Spleen (tissue), 11 donors: Measurements from ENCODE around the gene STARD9. TPM values are rescaled to one million over a fixed set of nuclear protein-coding genes. Genes with fewer than 3 reads are reported as not detected.

Experiments
- DNase-seq: peaks from one replicate; pipeline ENCODE4 v3.0.0-alpha.2; 2020
- H3K27ac ChIP-seq, 8 donors: fragments of 200-600 bp; sonication (generic) in 7 of 8; 1 replicate in 4 of 8; 2 replicates in 4 of 8; pipeline versions ENCODE4 v1.5.0 to v1.8.0; 2016 to 2021; ENCODE audit warnings: inconsistent platforms in 4 of 8, mild to moderate bottlenecking in 4 of 8, moderate library complexity in 1 of 8
- H3K27me3 ChIP-seq, 7 donors: fragments of 200-600 bp; sonication (generic) in 6 of 7; replicated peaks in 1 of 7; 1 replicate in 4 of 7; 2 replicates in 3 of 7; pipeline versions ENCODE4 v1.5.0 to v1.8.0; 2016 to 2021; ENCODE audit warnings: inconsistent platforms in 3 of 7, mild to moderate bottlenecking in 1 of 7
- H3K36me3 ChIP-seq, 6 donors: fragments of 200-600 bp; sonication (generic) in 5 of 6; 1 replicate in 4 of 6; 2 replicates in 2 of 6; pipeline versions ENCODE4 v1.5.0 to v1.8.0; 2016 to 2021; ENCODE audit warnings: inconsistent platforms in 2 of 6
- H3K4me1 ChIP-seq, 6 donors: fragments of 200-600 bp; sonication (generic) in 5 of 6; 1 replicate in 3 of 6; 2 replicates in 3 of 6; pipeline versions ENCODE4 v1.5.0 to v1.8.0; 2016 to 2021; ENCODE audit warnings: inconsistent platforms in 3 of 6
- H3K4me3 ChIP-seq, 8 donors: fragments of 200-600 bp; sonication (generic) in 7 of 8; 1 replicate in 4 of 8; 2 replicates in 4 of 8; pipeline versions ENCODE4 v1.5.0 to v1.8.0; 2016 to 2021; ENCODE audit warnings: inconsistent platforms in 4 of 8, mild to moderate bottlenecking in 4 of 8, moderate library complexity in 2 of 8
- H3K9me3 ChIP-seq, 8 donors: fragments of 200-600 bp; sonication (generic) in 7 of 8; 1 replicate in 4 of 8; 2 replicates in 4 of 8; pipeline versions ENCODE4 v1.5.0 to v1.8.0; 2016 to 2021; ENCODE audit warnings: inconsistent platforms in 4 of 8
- CTCF ChIP-seq, 11 experiments: fragments of 200-600 bp in 7 of 11; fragments of 450-650 bp in 4 of 11; sonication (generic) in 4 of 11; IDR thresholded peaks in 8 of 11; conservative IDR thresholded peaks in 3 of 11; 1 replicate in 7 of 11; 2 replicates in 4 of 11; pipeline versions ENCODE4 v1.4.0 to v1.8.0; 2016 to 2021; ENCODE audit warnings: antibody characterized with exemption in 11 of 11, inconsistent platforms in 4 of 11, mild to moderate bottlenecking in 1 of 11
- POLR2A ChIP-seq, 3 donors: fragments of 450-650 bp; IDR thresholded peaks; one replicate each; pipeline ENCODE4 v1.5.1; 2017; ENCODE audit warnings: antibody characterized with exemption in 3 of 3, mild to moderate bottlenecking in 1 of 3
- POLR2AphosphoS5 ChIP-seq, 3 donors: sonication (generic); formaldehyde crosslinking; IDR thresholded peaks; one replicate each; pipeline ENCODE4 v1.5.1; 2017; ENCODE audit warnings: antibody characterized with exemption in 3 of 3
- WGBS, 5 donors: extraction: QIAGEN DNeasy Blood & Tissue Kit in 3 of 5; methylation state at CpG; one replicate each; pipeline versions ENCODE4 v1.1.5 to v1.1.7; 2013 to 2018; 5-methylcytosine and 5-hydroxymethylcytosine counted together
- intact Hi-C: fragments of 100-400 bp; cut with DNase I; formaldehyde crosslinking; loops from one replicate; pipeline ENCODE4 v1.15.0; 2023; ENCODE audit warnings: low total_unique reads
- polyA plus RNA-seq, 3 donors: library from polyadenylated mRNA; stranded (reverse); fragments of 200-250 nt; gene quantifications; one replicate each; pipeline ENCODE4 v1.2.1, GENCODE V29; 2013
- total RNA-seq, 7 donors: library from RNA; depleted of rRNA in 3 of 7; stranded (reverse); fragments of >200 nt in 3 of 7; fragmentation: NEBNext Ultra II Directional in 4 of 7; extraction: Animal tissue kit (Norgen Biotek cat#: 25700) in 4 of 7; gene quantifications; one replicate each; pipeline versions ENCODE4 v1.1.0 to v1.2.1, GENCODE V29; 2016 to 2021
- donor health status: healthy with polysubstance abuse.
- donor health status: DM: no; HTN: no; CAD: no; lungs with moderate emphysema.
- donor health status: DM: no; HTN: no; CAD: no.
- donor health status: Bipolar disorder and iron deficiency.
- donor health status: healthy.
- donor health status: DM: no; HTN: no; CAD: no.
- donor health status: DM: yes; HTN: yes; CAD: no.

Gene STARD9
- total and polyA plus RNA-seq, 10 donors = 0.97 to 30.8 (median 21.6) TPM

GRCh38 chr15:42581272-42581730, 5.9 kb downstream of the STARD9 start:
- 0 to 1% (median 1%) methylated on average over 16 to 37 of the region's 37 CpGs for WGBS, 5 donors
- H3K4me1 ChIP-seq = peaks cover 22 to 65% (median 44%) of the 10 kb centered on the region in 6 donors
- H3K4me3 ChIP-seq = peak overlapping the region; percentile 28 to 75 (median 42)
- peaks cover 0 to 6% (median 0%) of the 10 kb centered on the region in 6 donors for H3K36me3 ChIP-seq
- H3K27ac ChIP-seq = peak overlapping the region; percentile 81 to 91 (median 86)
- peaks cover 0 to 11% (median 0%) of the 10 kb centered on the region in 7 donors for H3K27me3 ChIP-seq
- intact Hi-C loops = no loop called here
- peak; percentile 97 for DNase-seq
- TF ChIP-seq CTCF (IDR thresholded peaks at IDR 0.05 in 8 of 11, conservative IDR thresholded peaks at IDR 0.05 in 3 of 11) = peak in 1 of 11 experiments; percentile 15
- TF ChIP-seq POLR2A (IDR thresholded peaks at IDR 0.05) = no peak
- peak; percentile 76 to 88 (median 88) for TF ChIP-seq POLR2AphosphoS5 (IDR thresholded peaks at IDR 0.05)
- H3K9me3 ChIP-seq = no peaks in the 10 kb centered on the region

- Histone ChIP-seq H3K4me3 (no peak overlapping the region), H3K4me1 (peaks cover 20 to 51% (median 31%) of the 10 kb centered on the region in 6 donors), H3K9me3 (no peaks in the 10 kb centered on the region), H3K27me3 (peaks cover 0 to 3% (median 0%) of the 10 kb centered on the region in 7 donors), H3K36me3 (peaks cover 0 to 9% (median 0%) of the 10 kb centered on the region in 6 donors), H3K27ac (peak overlapping the region in 7 of 8 donors; percentile 8 to 91 (median 83))
- WGBS, 5 donors = 65 to 81% (median 74%) methylated on average over 8 of the region's 8 CpGs
- intact Hi-C loops = no loop called here
- TF ChIP-seq CTCF (IDR thresholded peaks at IDR 0.05 in 8 of 11, conservative IDR thresholded peaks at IDR 0.05 in 3 of 11) (no peak), POLR2A (IDR thresholded peaks at IDR 0.05) (peak in 1 of 3 donors; percentile 12)
- no peak for DNase-seq
Observed at GRCh38 chr15:42582569-42583375, 7.4 kb downstream of the STARD9 start.

- no peak for TF ChIP-seq CTCF (IDR thresholded peaks at IDR 0.05 in 8 of 11, conservative IDR thresholded peaks at IDR 0.05 in 3 of 11)
- peaks cover 0 to 9% (median 0%) of the 10 kb centered on the region in 6 donors for H3K36me3 ChIP-seq
Observed at GRCh38 chr15:42584031-42584765, 8.8 kb downstream of the STARD9 start.

More at GRCh38 chr15:42584031-42584765, 8.8 kb downstream of the STARD9 start:
- 38 to 51% (median 39%) methylated on average over 4 of the region's 4 CpGs for WGBS, 5 donors
- intact Hi-C loops = no loop called here
- Histone ChIP-seq H3K4me3 (no peak overlapping the region), H3K4me1 (peaks cover 20 to 46% (median 31%) of the 10 kb centered on the region in 6 donors), H3K27ac (peak overlapping the region in 3 of 8 donors; percentile 9 to 87 (median 82)), H3K27me3 (peaks cover 0 to 3% (median 0%) of the 10 kb centered on the region in 7 donors), H3K9me3 (no peaks in the 10 kb centered on the region)
- no peak for DNase-seq
